Stimulated activated CD4-positive, alpha-beta T cell treated with anti-CD3 and anti-CD28 coated beads, Interleukin-15, amount 100 ng/mL, for 1 hour (primary cell): Measurements from ENCODE around the gene TRPV3.
"Not testable (repeated sequence)": the region's sequence is repeated elsewhere in the genome, so short reads cannot be mapped to it uniquely, and the experiment has no call there.

Experiments used
- DNase-seq, 2 donors: peaks; one replicate each; pipeline ENCODE4 v3.0.0-alpha.2; 2020; ENCODE audit warnings: low read depth in 1 of 2, low spot score in 1 of 2

TRPV3 gene

DNA sequence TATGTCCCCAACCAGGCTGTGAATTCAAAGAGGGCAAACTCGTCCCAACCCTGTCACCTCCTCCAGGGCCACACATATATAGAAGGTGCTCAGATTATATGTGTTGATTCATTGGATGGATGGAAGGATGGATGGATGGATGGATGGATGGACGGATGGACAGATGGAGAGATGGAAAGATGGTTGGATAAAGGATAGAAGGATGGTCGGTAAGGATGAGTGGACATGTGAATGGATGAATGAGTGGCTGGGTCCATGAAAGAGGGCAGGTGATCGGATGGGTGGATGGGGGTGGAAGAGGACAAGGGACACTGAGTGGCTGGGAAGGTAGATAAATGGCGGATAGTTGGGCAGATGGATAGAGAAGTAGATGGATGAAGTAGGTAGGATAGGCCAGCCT, 30.1 kb downstream of the TRPV3 start:
- no peak for DNase-seq

DNA sequence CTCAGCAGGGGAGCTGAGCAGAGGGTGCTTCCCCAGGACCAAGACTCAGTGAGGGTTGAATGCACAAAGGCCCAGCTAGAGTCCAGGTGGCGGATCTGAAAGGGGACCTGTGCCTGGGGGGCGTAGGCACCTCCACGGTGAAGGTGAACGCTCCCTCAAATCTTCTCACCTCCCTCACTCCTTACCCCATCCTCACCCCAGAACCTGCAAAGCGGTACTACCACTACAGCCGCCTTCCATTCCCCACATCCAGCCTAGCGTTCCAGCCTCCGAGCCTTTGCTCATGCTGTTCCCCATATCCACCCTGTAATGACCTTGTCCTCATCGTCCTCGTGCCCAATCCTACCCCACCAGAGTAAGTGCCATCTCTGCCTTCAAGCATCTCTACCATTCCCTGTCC, 30.6 kb downstream of the TRPV3 start:
- DNase-seq, result no peak

DNA sequence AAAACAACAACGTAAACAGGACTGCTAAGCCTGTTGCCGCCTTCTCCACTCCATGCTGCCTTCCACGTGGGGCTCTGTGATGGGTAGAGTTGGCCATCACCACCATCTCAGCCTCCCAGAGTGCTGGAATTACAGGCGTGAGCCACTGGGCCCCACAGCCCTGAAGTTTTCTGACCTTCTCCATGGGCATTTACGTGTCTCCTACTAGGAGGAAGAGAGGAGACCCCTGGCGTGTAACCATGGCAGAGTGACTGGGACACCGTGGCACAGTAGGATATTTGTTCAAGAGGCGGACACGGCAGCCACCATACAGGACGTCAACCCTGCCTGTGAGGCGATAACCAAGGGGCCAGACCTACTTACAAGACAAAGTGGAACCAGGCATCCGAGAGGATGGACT, 31.1 kb downstream of the TRPV3 start:
- DNase-seq, result no peak

DNA sequence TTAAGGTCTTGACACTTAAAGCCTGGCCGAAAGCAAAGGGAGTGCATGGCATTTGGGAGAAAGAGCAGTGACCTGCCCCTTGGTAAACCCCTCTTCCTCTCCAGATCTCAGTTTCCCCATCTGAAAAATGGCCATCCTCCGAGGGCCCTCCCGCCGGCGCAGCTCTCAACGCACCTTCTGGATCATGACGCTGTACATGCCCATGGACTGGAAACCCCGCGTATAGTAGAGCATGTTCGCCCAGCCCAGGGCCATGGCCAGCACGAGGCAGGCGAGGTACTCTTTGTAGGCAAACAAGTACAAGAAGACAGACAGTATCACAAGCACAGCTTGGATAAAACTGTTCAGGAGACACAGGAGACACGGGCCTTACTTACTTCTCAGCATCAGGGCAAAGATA, 33.6 kb downstream of the TRPV3 start:
- no peak for DNase-seq

DNA sequence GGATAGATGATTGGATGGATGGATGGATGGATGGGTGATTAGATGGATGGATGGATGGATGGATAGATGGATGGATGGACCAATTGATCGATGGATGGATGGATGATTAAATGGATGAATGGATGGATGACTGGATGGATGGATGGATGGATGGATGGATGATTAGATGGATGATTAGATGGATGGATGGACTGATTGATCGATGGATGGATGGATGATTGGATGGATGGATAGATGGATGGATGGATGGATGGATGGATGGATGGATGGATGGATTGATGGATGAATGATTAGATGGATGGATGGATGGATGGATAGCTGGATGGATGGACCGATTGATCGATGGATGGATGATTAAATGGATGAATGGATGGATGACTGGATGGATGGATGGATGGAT, 38.1 kb downstream of the TRPV3 start:
- DNase-seq, result not testable (repeated sequence)

DNA sequence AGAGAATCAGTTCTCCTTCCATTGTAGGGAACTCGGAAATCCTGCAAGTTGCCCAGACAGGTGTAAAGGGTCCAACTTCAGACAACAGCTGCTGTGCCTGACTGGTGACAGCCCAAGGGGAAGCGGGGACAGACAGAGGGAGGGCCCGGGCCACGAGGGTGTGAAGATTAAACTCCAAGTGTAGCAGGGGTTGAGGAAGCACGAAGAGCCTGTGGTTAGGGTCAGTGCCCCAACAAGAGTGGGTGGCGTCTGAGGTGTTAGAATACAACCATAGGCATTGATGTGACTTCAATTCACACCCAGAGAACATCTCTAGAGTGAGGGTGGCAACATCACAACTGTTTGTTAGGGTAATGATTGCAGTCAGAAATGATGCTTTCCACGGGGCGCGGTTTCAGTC, 42.7 kb downstream of the TRPV3 start:
- DNase-seq, result no peak

DNA sequence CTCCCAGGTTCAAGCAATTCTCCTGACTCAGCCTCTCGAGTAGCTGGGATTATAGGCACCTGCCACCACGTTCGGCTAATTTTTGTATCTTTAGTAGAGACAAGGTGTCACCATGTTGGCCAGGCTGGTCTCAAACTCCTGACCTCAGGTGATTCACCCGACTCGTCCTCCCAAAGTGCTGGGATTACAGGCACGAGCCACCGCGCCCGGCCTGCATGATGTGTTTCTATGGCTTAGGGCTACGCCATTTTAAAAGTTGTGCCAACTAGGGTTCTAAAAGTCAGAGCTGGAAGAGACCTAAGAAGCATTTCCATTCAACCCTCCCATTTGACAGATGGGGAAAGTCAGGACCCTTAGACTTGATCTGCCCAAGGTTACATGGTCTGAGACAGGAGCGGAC, 43.4 kb downstream of the TRPV3 start:
- not testable (repeated sequence) for DNase-seq

DNA sequence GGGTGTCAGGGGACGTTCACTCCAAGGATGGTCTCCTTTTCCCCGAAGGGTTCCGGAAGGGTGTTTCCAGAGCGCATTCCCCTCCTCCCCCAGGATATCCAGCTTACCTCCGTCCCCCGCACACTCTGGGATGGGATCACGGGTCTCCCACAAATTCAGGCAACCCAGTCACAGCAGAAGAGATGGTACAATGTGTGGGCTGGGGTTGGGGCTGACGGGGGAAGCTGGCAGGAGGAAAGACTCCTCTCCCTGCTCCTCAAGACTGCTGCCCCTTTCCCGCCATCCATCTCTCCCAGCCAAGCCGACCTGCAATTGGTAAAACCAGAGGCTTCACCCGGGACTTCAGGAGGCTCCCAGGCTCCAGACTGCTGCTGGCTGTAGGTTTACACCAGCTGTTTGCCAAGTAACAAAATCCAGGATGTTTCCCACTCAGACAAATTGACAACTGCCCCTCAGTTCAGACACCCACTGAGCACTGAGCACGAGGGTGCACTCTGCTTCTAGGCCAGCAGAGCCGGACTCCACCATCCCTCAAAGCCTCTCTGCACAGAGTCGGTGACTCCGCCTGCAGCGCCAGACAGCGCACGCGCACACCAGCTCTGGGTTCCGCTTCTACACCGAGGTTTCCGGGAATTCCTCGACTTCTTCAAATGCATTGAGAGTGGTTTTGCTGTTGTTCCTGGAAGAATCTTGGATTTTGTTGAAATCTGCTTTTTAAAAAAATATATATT, 44.1 kb downstream of the TRPV3 start:
- no peak for DNase-seq

DNA sequence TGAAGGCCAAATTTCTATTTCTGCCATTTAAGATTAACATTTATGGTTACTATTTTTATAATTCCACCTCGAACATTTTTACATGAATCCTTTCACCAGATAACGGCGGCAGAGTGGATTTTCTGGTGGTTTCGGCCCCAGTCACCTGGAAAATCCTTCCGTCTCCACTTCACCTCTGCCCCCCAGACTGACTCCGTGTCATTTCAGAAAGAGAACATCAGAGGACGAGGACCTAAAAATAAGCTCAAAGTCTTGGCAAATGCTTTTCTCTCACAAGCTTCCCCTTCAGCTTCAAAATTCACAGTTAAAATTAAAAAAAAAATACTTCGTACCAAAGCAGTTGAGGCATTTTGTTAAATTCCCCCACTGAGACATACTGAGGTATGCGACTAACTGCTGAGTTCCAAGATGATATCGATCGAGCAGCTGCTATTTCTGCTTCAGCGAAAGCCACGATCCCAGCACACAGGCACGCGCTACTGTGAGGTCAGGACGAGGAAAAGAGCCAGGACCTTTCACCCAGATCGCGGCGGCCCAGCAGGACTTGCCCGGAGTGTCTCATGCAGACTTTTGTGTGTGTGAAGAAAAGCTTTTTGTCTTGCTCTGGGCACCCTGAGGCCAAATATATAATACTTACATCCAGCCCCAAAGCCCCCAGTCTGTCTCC, 45.0 kb downstream of the TRPV3 start:
- DNase-seq, result no peak

DNA sequence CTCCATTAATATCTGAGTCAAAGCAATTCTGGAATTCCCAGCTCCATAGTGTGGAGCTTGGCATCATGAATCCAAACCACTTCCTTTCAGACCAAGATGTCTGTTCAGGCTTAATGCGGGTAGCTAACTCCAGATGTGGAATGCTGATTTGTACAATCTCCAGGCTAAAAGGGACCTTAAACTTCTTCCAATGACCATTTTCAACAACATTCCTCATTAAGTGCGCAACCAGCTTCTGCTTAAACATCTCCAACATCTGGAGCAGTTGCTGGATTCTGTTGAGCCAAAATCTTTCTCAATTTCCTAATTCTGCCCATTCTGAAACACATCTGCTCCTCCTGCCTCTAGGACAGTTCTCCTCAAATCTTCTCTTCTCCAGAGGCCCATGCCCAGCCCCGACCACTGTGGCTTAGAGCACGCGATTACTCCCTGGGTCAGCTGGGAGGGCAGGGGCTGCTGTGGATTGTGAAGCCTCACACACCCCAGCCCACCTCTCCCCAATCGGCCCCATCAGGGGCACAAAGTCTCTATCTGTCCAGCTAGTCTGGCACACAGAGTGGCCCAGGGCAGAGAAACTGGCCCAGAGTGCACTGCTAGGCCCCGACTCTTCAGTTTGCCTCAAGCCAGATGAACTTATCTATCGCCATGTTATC, 45.6 kb downstream of the TRPV3 start:
- no peak for DNase-seq

DNA sequence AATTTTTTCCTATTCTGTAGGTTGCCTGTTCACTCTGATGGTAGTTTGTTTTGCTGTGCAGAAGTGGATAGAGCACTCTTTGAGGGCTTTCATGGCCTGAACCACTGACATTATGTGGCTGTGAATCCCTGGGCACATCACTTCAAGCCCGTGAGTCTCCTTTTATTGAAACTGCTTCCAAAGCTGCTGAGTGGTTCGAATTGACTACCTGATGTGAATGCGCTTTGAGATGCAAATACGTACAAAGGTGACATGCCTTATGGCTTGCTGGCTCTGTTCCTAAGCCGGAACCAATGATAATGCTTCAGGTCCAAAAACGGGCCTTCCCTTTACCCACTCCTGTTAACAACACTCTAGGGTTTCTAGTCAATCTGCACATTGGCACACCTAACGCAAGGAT, 47.5 kb downstream of the TRPV3 start:
- DNase-seq, result no peak

DNA sequence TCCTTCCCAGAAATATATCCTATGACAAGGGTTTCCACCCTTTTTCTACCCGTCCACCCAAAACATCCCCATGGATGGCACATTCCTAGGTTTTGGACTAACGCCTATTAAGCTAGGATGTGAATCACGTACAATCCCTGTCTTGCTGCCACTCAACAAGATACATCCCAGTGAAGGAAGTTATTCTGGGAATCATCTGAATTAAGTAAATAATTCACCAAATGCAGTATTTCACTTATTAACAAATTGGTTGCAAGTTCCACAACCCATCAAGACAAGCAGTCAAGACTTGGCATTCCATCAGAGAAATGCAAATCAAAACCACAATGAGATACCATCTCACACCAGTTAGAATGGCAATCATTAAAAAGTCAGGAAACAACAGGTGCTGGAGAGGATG, 49.7 kb downstream of the TRPV3 start:
- no peak for DNase-seq

DNA sequence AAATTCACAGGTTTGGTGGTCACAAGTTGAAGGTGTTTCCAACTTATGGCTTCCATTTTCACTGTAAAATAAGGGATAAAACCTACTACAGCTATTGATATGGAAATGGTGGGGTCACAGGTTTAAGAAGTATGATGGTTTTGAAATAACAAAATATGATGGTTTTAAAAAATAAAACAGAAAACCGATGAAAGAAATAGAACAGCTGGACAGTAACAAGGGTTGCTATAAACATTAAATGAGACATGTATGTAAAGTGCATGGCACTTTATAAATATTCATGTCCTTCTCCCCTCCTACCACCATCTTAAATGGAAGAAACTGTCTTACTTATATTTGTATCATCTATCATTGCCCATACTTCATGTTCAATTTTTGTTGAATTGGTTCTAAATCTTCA, 50.5 kb downstream of the TRPV3 start:
- no peak for DNase-seq

DNA sequence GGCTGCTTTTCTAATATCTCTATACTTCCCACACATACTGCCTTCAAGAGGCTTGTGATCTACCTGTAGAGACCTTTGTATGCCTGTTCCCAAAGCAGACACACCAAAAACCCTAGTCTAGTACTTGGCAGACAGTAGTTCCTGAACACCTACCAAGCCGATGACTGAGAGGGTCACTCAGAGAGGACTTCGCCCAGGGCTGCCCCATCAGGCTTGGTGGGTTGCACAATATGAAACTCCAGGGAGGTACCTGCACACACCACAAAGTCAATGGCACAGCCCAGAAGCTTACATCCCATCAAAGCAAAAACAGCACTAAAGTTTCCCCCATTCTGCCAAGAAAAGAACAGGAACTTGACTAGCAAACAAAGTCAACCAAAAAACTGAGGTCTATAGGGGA, 51.6 kb downstream of the TRPV3 start:
- DNase-seq, result no peak

DNA sequence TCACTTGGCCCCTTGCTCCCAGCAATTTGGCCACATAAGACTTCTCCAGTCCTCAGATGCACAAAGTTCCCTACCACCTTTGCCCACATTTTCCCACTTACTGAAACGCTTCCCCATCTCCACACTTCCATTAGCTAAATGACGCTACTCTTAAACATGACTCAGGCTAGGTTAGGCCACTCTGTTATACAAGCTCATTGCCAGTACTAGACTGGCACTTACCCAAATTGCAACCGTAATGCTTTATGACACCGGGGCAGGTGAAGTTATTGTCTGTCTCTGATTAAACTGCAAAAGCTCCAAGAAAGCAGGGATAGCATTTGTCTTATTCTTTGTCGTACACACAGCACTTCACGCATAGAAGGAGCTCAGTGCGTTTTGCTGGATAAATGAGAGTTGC, 52.6 kb downstream of the TRPV3 start:
- no peak for DNase-seq

DNA sequence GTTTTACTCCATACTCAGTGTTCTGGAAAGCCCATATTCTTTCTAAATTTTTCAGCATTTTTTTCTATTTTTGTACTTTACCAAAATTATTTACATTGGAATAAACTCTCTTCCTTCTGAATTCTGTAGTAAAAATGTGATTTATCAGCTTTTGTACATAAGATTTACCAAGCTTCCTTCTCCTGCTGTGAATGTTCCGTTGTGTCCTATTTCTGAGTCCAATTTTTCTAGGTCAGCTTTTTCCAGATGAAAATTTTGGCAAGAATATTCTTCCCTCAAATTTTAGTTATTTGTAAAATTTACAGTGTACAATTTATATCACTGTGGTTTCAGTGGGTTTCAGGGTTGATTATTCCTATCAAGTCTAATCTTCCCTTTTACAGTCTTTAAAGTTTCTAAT, 54.3 kb downstream of the TRPV3 start:
- DNase-seq, result no peak

DNA sequence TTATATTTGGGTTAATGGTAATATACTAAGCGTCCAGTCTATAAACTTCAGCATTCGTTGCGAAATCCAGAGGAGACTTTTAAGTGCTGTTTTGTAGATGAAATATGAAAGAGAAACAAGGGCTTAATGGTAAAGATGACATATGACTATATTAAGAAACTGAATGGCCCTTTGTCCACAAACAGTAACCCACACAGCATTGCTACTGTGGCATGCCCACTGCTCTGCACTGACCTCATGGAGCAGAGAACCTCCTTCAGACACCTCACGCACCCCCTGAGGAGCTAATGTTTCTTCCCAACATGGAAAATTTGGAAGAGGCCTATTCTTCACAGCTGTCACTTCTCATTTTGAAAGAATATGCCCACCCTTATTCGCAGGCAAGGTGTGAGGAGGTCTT, 55.1 kb downstream of the TRPV3 start:
- no peak for DNase-seq

DNA sequence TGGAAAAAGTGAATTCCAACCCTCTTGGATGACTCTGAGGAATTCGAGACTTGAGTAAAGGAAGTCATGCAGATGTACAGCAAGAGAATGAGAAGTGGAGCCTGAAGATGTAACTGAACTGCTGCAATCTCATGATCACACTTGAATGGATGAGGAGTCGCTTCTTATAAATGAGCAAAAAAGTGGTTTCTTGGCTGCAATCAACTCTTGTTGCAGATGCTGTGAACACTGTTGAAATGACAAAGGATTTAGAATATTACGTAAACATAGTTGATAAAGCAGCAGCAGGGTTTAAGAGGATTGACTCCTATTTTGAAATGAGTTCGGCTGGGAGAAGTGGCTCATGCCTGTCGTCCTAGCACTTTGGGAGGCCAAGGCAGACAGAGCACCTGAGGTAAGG, 56.3 kb downstream of the TRPV3 start:
- no peak for DNase-seq

DNA sequence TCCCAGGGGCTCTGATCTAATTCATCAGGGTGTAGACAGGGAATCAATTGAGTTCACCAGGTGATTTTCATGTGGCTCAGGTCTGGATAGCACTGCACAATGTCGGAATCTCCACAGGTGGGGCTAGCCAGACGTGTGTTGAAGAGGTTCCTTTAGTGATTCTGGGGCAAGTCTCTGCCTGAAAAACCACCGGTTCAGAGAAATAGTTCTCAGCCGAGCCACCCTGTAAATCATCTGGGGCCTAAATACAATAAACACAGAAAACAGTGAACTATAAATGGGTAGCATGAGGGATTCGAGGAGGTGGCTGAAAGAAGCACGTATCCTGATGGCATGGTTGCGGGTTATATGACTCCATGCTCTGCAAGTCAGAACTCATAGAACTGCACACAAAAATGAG, 60.5 kb downstream of the TRPV3 start:
- no peak for DNase-seq

DNA sequence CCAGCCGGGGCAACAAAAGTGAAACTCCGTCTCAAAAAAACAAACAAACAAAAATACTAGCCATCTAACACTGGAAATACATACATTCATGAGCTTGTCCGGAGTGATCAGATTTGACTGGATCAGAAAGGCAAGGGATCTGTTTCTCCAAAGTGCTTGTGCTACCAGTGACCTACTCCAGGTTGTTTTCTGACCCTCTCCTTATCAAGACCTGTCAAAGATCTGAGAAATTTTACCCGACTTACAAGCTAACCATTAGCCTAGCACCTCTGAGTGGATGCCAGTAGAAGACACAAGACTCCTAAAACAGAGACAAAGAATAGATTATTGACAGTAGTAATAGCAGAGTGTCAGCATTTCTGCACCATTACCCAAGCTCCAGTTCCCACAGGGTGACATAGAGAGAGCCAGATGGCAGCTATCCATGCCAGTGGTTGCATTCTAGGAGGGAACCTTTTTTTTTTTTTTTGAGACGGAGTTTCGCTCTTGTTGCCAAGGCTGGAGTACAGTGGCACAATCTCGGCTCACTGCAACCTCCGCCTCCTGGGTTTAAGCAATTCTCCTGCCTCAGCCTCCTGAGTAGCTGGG, 72.0 kb downstream of the TRPV3 start:
- DNase-seq, result no peak

DNA sequence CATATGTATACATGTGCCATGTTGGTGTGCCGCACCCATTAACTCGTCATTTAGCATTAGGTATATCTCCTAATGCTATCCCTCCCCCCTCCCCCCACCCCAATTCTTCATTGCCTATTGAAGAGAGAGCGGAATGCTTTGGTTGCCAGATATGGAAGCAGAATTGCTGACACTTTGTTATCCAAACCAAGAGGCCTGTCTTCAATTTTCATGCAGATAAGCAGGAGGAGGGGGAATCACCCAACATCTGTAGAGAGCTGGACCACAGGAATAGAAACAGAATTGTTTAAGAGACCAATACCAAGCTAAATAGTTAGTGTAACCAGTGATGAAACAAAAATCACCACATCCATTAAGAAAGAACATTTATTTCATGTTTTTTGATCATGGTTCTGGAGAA, 74.8 kb downstream of the TRPV3 start:
- no peak for DNase-seq

DNA sequence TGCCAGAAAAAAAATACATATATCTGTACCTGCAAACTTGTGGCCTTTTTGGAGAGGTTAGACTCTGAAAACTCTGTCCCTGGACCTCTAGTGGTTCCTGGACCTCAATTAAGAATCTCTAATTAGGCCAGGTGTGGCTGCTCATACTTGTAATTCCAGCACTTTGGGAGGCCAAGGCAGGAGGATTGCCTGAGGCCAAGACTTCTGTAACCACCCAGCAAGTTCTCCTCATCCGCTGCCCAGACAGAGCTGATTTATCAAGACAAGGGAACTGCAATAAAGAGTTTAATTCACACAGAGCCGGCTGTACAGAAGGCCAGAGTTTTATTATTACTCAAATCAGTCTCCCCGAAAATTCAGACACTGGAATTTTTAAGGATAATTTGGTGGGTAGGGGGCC, 77.6 kb downstream of the TRPV3 start:
- no peak for DNase-seq
